Neural cell (in vitro differentiated cells): Measurements from ENCODE around the gene MYH2.

ENCODE experiments used
- EP300 ChIP-seq: fragments of 450-650 bp; conservative IDR thresholded peaks from 2 replicates; pipeline ENCODE4 v1.6.1; 2014; ENCODE audit warnings: antibody characterized with exemption, mild to moderate bottlenecking, moderate library complexity; ENCODE audit not compliant: poor library complexity, severe bottlenecking
- MXI1 ChIP-seq: fragments of 450-650 bp; conservative IDR thresholded peaks from 2 replicates; pipeline ENCODE4 v1.6.1; 2014; ENCODE audit warnings: antibody characterized with exemption, mild to moderate bottlenecking; ENCODE audit not compliant: poor library complexity, severe bottlenecking
- POLR2AphosphoS5 ChIP-seq: IDR thresholded peaks from 2 replicates; pipeline ENCODE4 v1.6.1; 2012
- TF ChIP-seq, protein P1 (sequence below): fragments of 450-650 bp; IDR thresholded peaks from 2 replicates; pipeline ENCODE4 v1.5.1; 2014; ENCODE audit warnings: antibody characterized with exemption, mild to moderate bottlenecking, moderate library complexity; ENCODE audit not compliant: poor library complexity, severe bottlenecking

DNA sequence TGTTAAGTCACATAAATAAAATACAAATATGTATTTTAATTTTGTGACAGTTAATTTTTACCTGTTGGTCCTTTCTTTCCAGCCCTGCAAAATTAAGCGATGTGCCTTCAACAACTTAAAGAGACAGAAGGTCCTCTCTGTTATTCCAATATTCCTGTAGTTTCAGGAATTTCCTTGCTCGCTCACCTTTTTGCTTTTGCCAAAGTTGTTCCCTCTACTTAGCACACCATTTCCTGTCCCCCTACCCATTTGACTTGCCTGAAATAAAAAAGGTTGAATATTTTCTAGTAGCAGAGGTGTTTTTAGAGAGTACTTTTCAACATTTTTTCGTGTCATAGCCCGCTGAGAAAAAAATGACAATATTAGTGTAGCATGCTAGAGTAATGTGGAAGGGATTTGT lies 556 bp upstream of the MYH2 start:
- TF ChIP-seq, protein P1, sequence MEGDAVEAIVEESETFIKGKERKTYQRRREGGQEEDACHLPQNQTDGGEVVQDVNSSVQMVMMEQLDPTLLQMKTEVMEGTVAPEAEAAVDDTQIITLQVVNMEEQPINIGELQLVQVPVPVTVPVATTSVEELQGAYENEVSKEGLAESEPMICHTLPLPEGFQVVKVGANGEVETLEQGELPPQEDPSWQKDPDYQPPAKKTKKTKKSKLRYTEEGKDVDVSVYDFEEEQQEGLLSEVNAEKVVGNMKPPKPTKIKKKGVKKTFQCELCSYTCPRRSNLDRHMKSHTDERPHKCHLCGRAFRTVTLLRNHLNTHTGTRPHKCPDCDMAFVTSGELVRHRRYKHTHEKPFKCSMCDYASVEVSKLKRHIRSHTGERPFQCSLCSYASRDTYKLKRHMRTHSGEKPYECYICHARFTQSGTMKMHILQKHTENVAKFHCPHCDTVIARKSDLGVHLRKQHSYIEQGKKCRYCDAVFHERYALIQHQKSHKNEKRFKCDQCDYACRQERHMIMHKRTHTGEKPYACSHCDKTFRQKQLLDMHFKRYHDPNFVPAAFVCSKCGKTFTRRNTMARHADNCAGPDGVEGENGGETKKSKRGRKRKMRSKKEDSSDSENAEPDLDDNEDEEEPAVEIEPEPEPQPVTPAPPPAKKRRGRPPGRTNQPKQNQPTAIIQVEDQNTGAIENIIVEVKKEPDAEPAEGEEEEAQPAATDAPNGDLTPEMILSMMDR, result no peak
- no peak for TF ChIP-seq EP300
- TF ChIP-seq POLR2AphosphoS5, result no peak
- TF ChIP-seq MXI1, result no peak
